Parathyroid adenoma (tissue), 2 donors: Measurements from ENCODE around the gene ACAP1.
A peak's percentile ranks its signal among the peaks of the same experiment; 100 is the strongest.

ENCODE experiments used
- H2AFZ ChIP-seq: fragments of 300-600 bp; sonication (generic); one replicate; pipeline ENCODE4 v1.7.0; 2017; ENCODE audit warnings: antibody characterized with exemption, mild to moderate bottlenecking
- H3K27ac ChIP-seq: fragments of 300-600 bp; sonication (generic); one replicate; pipeline ENCODE4 v1.7.0; 2017
- H3K27me3 ChIP-seq: fragments of 300-600 bp; sonication (generic); one replicate; pipeline ENCODE4 v1.7.0; 2017; ENCODE audit warnings: low read length; ENCODE audit not compliant: control insufficient read depth, insufficient read depth
- H3K36me3 ChIP-seq: fragments of 300-600 bp; sonication (generic); one replicate; pipeline ENCODE4 v1.7.0; 2017; ENCODE audit warnings: low read length; ENCODE audit not compliant: control insufficient read depth, insufficient read depth
- H3K4me1 ChIP-seq: fragments of 300-600 bp; sonication (generic); one replicate; pipeline ENCODE4 v1.7.0; 2017; ENCODE audit warnings: control low read depth
- H3K4me2 ChIP-seq: fragments of 300-600 bp; sonication (generic); one replicate; pipeline ENCODE4 v1.7.0; 2017; ENCODE audit warnings: low read length
- H3K4me3 ChIP-seq: fragments of 300-600 bp; sonication (generic); one replicate; pipeline ENCODE4 v1.7.0; 2017; ENCODE audit warnings: low read depth, low read length
- H3K79me2 ChIP-seq: fragments of 300-600 bp; sonication (generic); one replicate; pipeline ENCODE4 v1.7.0; 2017; ENCODE audit warnings: control low read depth
- H3K9ac ChIP-seq: fragments of 300-600 bp; sonication (generic); one replicate; pipeline ENCODE4 v1.7.0; 2017; ENCODE audit warnings: mild to moderate bottlenecking
- H3K9me3 ChIP-seq: fragments of 300-600 bp; sonication (generic); one replicate; pipeline ENCODE4 v1.7.0; 2017; ENCODE audit warnings: low read length; ENCODE audit not compliant: control insufficient read depth
- TF ChIP-seq, protein P1 (sequence below): fragments of 300-600 bp; sonication (generic); IDR thresholded peaks from one replicate; pipeline ENCODE4 v1.7.0; 2017; ENCODE audit warnings: antibody characterized with exemption, mild to moderate bottlenecking
- donor health status: primary hyperparathyroidism.

The ACAP1 gene

DNA sequence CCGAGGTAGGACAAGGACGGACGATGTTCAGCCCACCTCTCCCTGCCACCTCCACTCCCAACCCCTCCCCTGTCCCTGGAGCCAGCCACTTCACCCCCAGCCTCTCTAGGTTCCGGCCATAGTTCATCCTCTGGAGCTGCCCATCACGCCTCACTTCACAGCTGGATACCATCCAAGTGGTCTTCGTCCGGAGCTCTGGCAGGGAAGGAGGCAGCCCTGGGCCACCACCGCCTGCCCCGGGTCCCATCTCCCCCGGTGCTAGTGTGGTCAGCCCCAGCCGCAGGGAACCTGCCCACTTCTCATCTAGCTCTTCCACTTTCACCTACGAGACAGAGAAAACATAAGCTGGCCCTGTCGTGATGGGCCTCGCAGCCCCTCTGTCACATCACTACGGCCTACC, 14.9 kb upstream of the ACAP1 start:
- H3K79me2 ChIP-seq, result peaks cover 7% of the 10 kb centered on the region
- no peaks in the 10 kb centered on the region for H3K36me3 ChIP-seq
- no peak overlapping the region for H3K4me3 ChIP-seq
- no peak overlapping the region for H2AFZ ChIP-seq
- no peaks in the 10 kb centered on the region for H3K4me1 ChIP-seq
- TF ChIP-seq, protein P1, sequence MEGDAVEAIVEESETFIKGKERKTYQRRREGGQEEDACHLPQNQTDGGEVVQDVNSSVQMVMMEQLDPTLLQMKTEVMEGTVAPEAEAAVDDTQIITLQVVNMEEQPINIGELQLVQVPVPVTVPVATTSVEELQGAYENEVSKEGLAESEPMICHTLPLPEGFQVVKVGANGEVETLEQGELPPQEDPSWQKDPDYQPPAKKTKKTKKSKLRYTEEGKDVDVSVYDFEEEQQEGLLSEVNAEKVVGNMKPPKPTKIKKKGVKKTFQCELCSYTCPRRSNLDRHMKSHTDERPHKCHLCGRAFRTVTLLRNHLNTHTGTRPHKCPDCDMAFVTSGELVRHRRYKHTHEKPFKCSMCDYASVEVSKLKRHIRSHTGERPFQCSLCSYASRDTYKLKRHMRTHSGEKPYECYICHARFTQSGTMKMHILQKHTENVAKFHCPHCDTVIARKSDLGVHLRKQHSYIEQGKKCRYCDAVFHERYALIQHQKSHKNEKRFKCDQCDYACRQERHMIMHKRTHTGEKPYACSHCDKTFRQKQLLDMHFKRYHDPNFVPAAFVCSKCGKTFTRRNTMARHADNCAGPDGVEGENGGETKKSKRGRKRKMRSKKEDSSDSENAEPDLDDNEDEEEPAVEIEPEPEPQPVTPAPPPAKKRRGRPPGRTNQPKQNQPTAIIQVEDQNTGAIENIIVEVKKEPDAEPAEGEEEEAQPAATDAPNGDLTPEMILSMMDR, result no peak
- H3K9ac ChIP-seq, result no peak overlapping the region
- no peak overlapping the region for H3K4me2 ChIP-seq
- no peak overlapping the region for H3K27ac ChIP-seq
- H3K9me3 ChIP-seq, result no peaks in the 10 kb centered on the region
- H3K27me3 ChIP-seq, result no peaks in the 10 kb centered on the region

DNA sequence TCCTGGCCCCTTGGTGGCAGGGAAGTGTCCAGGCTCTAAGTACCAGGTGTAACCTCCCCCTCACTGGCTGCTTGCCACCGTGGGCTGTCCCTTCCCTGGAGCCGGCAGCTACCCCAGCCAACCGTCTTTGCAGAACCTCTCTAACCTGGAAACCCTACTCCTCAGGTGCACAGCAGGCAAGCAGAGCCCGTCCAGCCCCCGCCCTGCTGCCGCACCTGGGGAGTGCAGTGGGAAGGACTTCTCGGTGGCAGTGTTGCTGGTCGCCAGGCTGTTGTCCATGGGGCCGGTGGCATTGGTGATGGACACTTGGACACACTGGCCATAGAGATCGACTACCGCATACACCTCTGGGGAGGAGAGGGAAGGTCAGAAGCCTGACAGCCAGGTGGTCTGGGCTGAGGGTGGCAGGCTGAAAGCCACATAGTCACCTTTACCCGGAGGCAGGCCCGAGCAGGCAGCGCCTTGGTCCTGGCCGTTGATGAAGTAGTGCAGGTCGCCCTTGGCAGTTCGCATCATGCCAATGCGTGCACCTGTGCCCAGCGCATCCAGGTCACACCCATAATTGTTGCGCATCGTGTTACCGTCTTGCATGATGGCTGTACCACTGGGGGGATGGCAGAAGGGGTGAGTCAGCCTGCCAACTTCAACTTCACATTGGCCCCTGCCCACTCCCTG, 13.7 kb upstream of the ACAP1 start:
- no peak overlapping the region for H2AFZ ChIP-seq
- no peaks in the 10 kb centered on the region for H3K36me3 ChIP-seq
- no peak overlapping the region for H3K4me2 ChIP-seq
- H3K9ac ChIP-seq, result no peak overlapping the region
- H3K27me3 ChIP-seq, result no peaks in the 10 kb centered on the region
- H3K9me3 ChIP-seq, result no peaks in the 10 kb centered on the region
- H3K4me1 ChIP-seq, result no peaks in the 10 kb centered on the region
- TF ChIP-seq, protein P1, result no peak
- H3K4me3 ChIP-seq, result no peak overlapping the region
- peaks cover 7% of the 10 kb centered on the region for H3K79me2 ChIP-seq
- no peak overlapping the region for H3K27ac ChIP-seq

DNA sequence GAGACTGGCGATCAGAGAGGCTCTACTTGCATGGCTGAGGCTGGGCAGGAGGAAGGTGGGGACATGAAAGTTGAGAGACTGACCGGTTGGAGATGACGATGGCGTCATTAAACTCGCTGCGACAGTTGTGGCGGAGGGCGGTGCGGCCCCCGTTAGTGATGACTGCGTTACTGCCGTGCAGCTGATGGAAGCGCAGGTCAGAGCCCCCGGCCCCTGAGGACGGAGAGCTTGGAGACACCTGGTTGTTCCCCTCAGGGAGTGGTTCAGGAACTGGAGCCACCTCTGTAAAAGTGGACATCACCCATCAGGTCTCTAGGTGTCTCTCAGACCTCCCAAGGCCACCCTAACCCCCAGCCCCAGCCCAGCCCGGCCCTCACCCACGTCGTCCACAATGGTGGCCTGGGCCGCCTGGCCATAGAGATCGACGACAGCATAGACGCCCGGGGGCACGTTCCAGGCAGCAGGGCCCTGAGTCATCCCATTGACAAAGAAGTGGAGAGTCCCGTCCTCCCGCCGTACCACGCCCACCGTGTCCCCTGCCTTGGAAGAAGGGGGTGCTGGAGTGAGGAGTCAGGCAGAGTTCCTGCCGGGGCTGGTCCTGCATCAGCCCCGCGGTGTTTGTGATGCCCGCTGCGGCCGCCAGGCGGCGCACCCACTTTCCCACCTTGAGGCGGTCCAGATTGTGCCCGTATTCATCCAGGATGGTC, 12.4 kb upstream of the ACAP1 start:
- H3K4me3 ChIP-seq, result no peak overlapping the region
- H3K4me2 ChIP-seq, result no peak overlapping the region
- TF ChIP-seq, protein P1, result peak; percentile 69
- no peak overlapping the region for H2AFZ ChIP-seq
- H3K79me2 ChIP-seq, result peaks cover 7% of the 10 kb centered on the region
- no peaks in the 10 kb centered on the region for H3K36me3 ChIP-seq
- H3K4me1 ChIP-seq, result peaks cover 6% of the 10 kb centered on the region
- no peak overlapping the region for H3K27ac ChIP-seq
- H3K27me3 ChIP-seq, result no peaks in the 10 kb centered on the region
- H3K9me3 ChIP-seq, result no peaks in the 10 kb centered on the region
- no peak overlapping the region for H3K9ac ChIP-seq

DNA sequence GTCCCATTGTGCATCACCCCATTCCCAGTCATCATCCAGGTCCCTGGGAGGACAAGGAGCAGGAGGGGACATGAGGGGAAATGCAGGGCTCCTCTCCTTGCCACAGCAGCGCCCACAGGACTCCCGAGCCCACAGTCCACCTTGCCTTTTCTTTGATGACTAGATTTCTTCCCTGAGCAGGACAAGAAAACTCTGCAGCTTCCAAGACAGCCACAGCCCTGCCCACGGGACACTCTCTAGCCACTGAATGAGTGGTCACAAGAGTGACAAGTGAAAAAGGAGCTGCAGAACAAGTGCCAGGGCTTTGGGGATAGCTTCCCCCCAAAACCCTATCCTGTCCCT, 11.9 kb upstream of the ACAP1 start:
- H3K9ac ChIP-seq, result no peak overlapping the region
- no peak overlapping the region for H3K4me3 ChIP-seq
- H3K79me2 ChIP-seq, result peaks cover 7% of the 10 kb centered on the region
- no peak overlapping the region for H2AFZ ChIP-seq
- no peak overlapping the region for H3K4me2 ChIP-seq
- peaks cover 6% of the 10 kb centered on the region for H3K4me1 ChIP-seq
- no peaks in the 10 kb centered on the region for H3K27me3 ChIP-seq
- no peak overlapping the region for H3K27ac ChIP-seq
- no peaks in the 10 kb centered on the region for H3K36me3 ChIP-seq
- no peaks in the 10 kb centered on the region for H3K9me3 ChIP-seq
- TF ChIP-seq, protein P1, result no peak
